OCI-M1 (cell line): ENCODE measurements around the gene AKAP8.
"Not testable (repeated sequence)": the region's sequence is repeated elsewhere in the genome, so short reads cannot be mapped to it uniquely, and the experiment has no call there.

Experiments
- DNase-seq: peaks from one replicate; lab custom pipeline; 2025; lab: John Stamatoyannopoulos, UW

AKAP8 gene

GRCh38 chr19:15403151-15403531, 23.6 kb upstream of the AKAP8 start:
- no peak for DNase-seq

- DNase-seq: no peak
These were observed 23.0 kb upstream of the AKAP8 start for GRCh38 chr19:15402411-15403150.

GRCh38 chr19:15401397-15401710, 21.8 kb upstream of the AKAP8 start:
- DNase-seq: no peak

- no peak for DNase-seq
These were observed 21.2 kb upstream of the AKAP8 start for GRCh38 chr19:15400521-15401396.

GRCh38 chr19:15399635-15400034, 20.0 kb upstream of the AKAP8 start:
- DNase-seq: no peak

GRCh38 chr19:15399234-15399515, 19.6 kb upstream of the AKAP8 start:
- DNase-seq: no peak

GRCh38 chr19:15398501-15399233, 19.1 kb upstream of the AKAP8 start:
- no peak for DNase-seq

- no peak for DNase-seq
These were observed 18.2 kb upstream of the AKAP8 start for GRCh38 chr19:15397782-15398181.

- no peak for DNase-seq
These were observed 17.6 kb upstream of the AKAP8 start for GRCh38 chr19:15397236-15397635.

GRCh38 chr19:15396436-15396835, 16.8 kb upstream of the AKAP8 start:
- DNase-seq: no peak

- DNase-seq: not testable (repeated sequence)
These were observed 15.7 kb upstream of the AKAP8 start for GRCh38 chr19:15395251-15395650.

- DNase-seq: no peak
These were observed 14.8 kb upstream of the AKAP8 start for GRCh38 chr19:15394426-15394825.

GRCh38 chr19:15393963-15394362, 14.4 kb upstream of the AKAP8 start:
- no peak for DNase-seq

- no peak for DNase-seq
These were observed 11.2 kb upstream of the AKAP8 start for GRCh38 chr19:15390814-15391213.

- no peak for DNase-seq
These were observed 2.3 kb upstream of the AKAP8 start for GRCh38 chr19:15381864-15382263.

- no peak for DNase-seq
These were observed 1.8 kb upstream of the AKAP8 start for GRCh38 chr19:15381429-15381828.

- DNase-seq: peak; percentile 93
These were observed 536 bp upstream of the AKAP8 start for GRCh38 chr19:15379999-15380647.

GRCh38 chr19:15378534-15379082, 979 bp downstream of the AKAP8 start:
- DNase-seq: peak; percentile 89

- no peak for DNase-seq
These were observed 4.7 kb downstream of the AKAP8 start for GRCh38 chr19:15374796-15375440.

- no peak for DNase-seq
These were observed 5.4 kb downstream of the AKAP8 start for GRCh38 chr19:15374105-15374651.

GRCh38 chr19:15373644-15374043, 5.9 kb downstream of the AKAP8 start:
- no peak for DNase-seq
